ENCODE measurements around the gene NTM. TPM values are rescaled to one million over a fixed set of nuclear protein-coding genes. Genes with fewer than 3 reads are reported as not detected.

Gene NTM
- total RNA-seq, 1 donor from 2014 or later, result 92.1 TPM

DNA sequence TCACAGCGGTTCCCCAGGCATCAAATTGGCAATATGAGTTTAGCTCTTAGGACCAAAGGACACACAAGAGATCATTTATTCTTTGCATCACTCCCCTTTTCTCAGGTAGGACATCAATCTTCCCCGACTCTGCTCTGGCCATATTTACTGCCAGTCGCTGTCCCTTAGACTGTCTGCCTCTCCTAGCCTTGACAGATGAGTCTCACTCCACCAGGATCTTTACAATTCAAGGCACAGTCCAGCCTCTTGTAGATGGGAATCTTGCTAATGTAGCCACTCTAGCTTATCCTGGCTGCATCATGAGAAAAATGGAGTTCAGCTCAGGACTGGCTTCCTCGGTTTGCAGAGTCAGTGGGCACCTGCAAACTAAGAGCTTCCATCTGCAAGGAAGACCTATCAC, 915.2 kb downstream of the NTM start:
- H3K27ac Mint-ChIP-seq (ENCODE audit: unreplicated experiment), result no peak overlapping the region
- H3K36me3 Mint-ChIP-seq (ENCODE audit: low read depth), result no peaks in the 10 kb centered on the region
- no peaks in the 10 kb centered on the region for H3K9me3 Mint-ChIP-seq (ENCODE audit: low read depth)

GRCh38 chr11:132286106-132286505, 915.7 kb downstream of the NTM start:
- H3K36me3 Mint-ChIP-seq (ENCODE audit: low read depth), result no peaks in the 10 kb centered on the region
- no peak for DNase-seq (ENCODE audit: low spot score)
- no peak overlapping the region for H3K4me3 Mint-ChIP-seq (ENCODE audit: unreplicated experiment)
- H3K9me3 Mint-ChIP-seq (ENCODE audit: low read depth), result no peaks in the 10 kb centered on the region
- no peaks in the 10 kb centered on the region for H3K27me3 Mint-ChIP-seq (ENCODE audit: low read depth)
- peak overlapping the region; percentile 45 for H3K27ac Mint-ChIP-seq (ENCODE audit: unreplicated experiment)
- peaks cover 17% of the 10 kb centered on the region for H3K4me1 Mint-ChIP-seq (ENCODE audit: low read depth)
- TF ChIP-seq, protein P1, sequence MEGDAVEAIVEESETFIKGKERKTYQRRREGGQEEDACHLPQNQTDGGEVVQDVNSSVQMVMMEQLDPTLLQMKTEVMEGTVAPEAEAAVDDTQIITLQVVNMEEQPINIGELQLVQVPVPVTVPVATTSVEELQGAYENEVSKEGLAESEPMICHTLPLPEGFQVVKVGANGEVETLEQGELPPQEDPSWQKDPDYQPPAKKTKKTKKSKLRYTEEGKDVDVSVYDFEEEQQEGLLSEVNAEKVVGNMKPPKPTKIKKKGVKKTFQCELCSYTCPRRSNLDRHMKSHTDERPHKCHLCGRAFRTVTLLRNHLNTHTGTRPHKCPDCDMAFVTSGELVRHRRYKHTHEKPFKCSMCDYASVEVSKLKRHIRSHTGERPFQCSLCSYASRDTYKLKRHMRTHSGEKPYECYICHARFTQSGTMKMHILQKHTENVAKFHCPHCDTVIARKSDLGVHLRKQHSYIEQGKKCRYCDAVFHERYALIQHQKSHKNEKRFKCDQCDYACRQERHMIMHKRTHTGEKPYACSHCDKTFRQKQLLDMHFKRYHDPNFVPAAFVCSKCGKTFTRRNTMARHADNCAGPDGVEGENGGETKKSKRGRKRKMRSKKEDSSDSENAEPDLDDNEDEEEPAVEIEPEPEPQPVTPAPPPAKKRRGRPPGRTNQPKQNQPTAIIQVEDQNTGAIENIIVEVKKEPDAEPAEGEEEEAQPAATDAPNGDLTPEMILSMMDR (IDR thresholded peaks at IDR 0.05), result no peak

More for the DNA sequence above, 915.2 kb downstream of the NTM start:
- Mint-ChIP-seq H3K4me3 (ENCODE audit: unreplicated experiment) (no peak overlapping the region), H3K4me1 (ENCODE audit: low read depth) (peaks cover 17% of the 10 kb centered on the region), H3K27me3 (ENCODE audit: low read depth) (no peaks in the 10 kb centered on the region)
- DNase-seq (ENCODE audit: low spot score), result no peak
- TF ChIP-seq, protein P1 (IDR thresholded peaks at IDR 0.05), result no peak

- H3K36me3 Mint-ChIP-seq (ENCODE audit: low read depth), result no peaks in the 10 kb centered on the region
- no peak overlapping the region for H3K27ac Mint-ChIP-seq (ENCODE audit: unreplicated experiment)
- H3K27me3 Mint-ChIP-seq (ENCODE audit: low read depth), result no peaks in the 10 kb centered on the region
- no peaks in the 10 kb centered on the region for H3K9me3 Mint-ChIP-seq (ENCODE audit: low read depth)
- no peak for DNase-seq (ENCODE audit: low spot score)
- H3K4me3 Mint-ChIP-seq (ENCODE audit: unreplicated experiment), result no peak overlapping the region
- TF ChIP-seq, protein P1 (IDR thresholded peaks at IDR 0.05), result no peak
- peaks cover 17% of the 10 kb centered on the region for H3K4me1 Mint-ChIP-seq (ENCODE audit: low read depth)
Observed at GRCh38 chr11:132288036-132288435, 917.6 kb downstream of the NTM start.

GRCh38 chr11:132289590-132290256, 919.3 kb downstream of the NTM start:
- Mint-ChIP-seq H3K4me1 (ENCODE audit: low read depth) (peaks cover 17% of the 10 kb centered on the region), H3K4me3 (ENCODE audit: unreplicated experiment) (no peak overlapping the region), H3K27me3 (ENCODE audit: low read depth) (no peaks in the 10 kb centered on the region), H3K36me3 (ENCODE audit: low read depth) (no peaks in the 10 kb centered on the region), H3K9me3 (ENCODE audit: low read depth) (no peaks in the 10 kb centered on the region), H3K27ac (ENCODE audit: unreplicated experiment) (no peak overlapping the region)
- TF ChIP-seq, protein P1 (IDR thresholded peaks at IDR 0.05), result no peak
- DNase-seq (ENCODE audit: low spot score), result no peak

DNA sequence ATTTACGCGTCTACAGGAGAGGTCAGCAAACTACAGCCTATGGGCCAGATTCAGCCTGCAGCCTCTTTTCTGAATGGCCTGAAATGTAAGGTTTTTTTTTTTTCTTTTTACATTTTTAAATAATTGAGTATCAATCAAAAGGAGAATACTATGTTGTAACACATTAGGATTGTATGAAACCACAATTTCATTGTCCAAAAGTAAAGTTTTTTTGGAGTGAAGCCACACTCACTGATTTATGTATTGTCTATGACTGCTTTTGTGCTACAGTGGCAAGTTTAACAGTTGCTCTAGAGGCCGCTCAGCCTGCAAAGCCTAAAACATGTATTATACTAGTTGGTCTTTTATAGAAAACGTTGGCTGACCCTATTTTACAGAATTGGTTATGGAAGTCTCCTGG, 923.2 kb downstream of the NTM start:
- Mint-ChIP-seq H3K36me3 (ENCODE audit: low read depth) (no peaks in the 10 kb centered on the region), H3K4me3 (ENCODE audit: unreplicated experiment) (no peak overlapping the region), H3K4me1 (ENCODE audit: low read depth) (peaks cover 3% of the 10 kb centered on the region), H3K27ac (ENCODE audit: unreplicated experiment) (no peak overlapping the region), H3K9me3 (ENCODE audit: low read depth) (no peaks in the 10 kb centered on the region), H3K27me3 (ENCODE audit: low read depth) (no peaks in the 10 kb centered on the region)
- DNase-seq (ENCODE audit: low spot score), result no peak
- TF ChIP-seq, protein P1 (IDR thresholded peaks at IDR 0.05), result no peak
